B cell (primary cell): ENCODE measurements around the gene ATP5F1B.

Source experiments
- EZH2 ChIP-seq: IDR thresholded peaks from 2 replicates; pipeline ENCODE4 v1.6.1; 2012; ENCODE audit warnings: borderline replicate concordance, low read depth, mild to moderate bottlenecking, moderate library complexity, low read length; ENCODE audit not compliant: insufficient read depth, poor library complexity, severe bottlenecking
- TF ChIP-seq, protein P1 (sequence below): fragments of 200-600 bp; IDR thresholded peaks from one replicate; pipeline ENCODE4 v1.8.0; 2022; ENCODE audit warnings: antibody characterized with exemption, mild to moderate bottlenecking

- TF ChIP-seq, protein P1, sequence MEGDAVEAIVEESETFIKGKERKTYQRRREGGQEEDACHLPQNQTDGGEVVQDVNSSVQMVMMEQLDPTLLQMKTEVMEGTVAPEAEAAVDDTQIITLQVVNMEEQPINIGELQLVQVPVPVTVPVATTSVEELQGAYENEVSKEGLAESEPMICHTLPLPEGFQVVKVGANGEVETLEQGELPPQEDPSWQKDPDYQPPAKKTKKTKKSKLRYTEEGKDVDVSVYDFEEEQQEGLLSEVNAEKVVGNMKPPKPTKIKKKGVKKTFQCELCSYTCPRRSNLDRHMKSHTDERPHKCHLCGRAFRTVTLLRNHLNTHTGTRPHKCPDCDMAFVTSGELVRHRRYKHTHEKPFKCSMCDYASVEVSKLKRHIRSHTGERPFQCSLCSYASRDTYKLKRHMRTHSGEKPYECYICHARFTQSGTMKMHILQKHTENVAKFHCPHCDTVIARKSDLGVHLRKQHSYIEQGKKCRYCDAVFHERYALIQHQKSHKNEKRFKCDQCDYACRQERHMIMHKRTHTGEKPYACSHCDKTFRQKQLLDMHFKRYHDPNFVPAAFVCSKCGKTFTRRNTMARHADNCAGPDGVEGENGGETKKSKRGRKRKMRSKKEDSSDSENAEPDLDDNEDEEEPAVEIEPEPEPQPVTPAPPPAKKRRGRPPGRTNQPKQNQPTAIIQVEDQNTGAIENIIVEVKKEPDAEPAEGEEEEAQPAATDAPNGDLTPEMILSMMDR = no peak
- TF ChIP-seq EZH2 = no peak
These were observed 56.0 kb downstream of the ATP5F1B start for GRCh38 chr12:56589783-56590182.
